Breast epithelium (tissue), 3 donors: ENCODE results near the gene RALGAPA1.

Experiments used
- CTCF ChIP-seq, 3 donors: fragments of 450-650 bp; IDR thresholded peaks; one replicate each; pipeline ENCODE4 v1.5.1; 2016 to 2017; ENCODE audit warnings: antibody characterized with exemption in 3 of 3, mild to moderate bottlenecking in 3 of 3, moderate library complexity in 3 of 3
- POLR2AphosphoS5 ChIP-seq, 3 donors: sonication (generic); formaldehyde crosslinking; IDR thresholded peaks; one replicate each; pipeline ENCODE4 v1.6.1; 2017; ENCODE audit warnings: antibody characterized with exemption in 3 of 3

- no peak for TF ChIP-seq CTCF (IDR thresholded peaks at IDR 0.05)
- TF ChIP-seq POLR2AphosphoS5 (IDR thresholded peaks at IDR 0.05): no peak
Observed at GRCh38 chr14:35715079-35715478, 94.0 kb downstream of the RALGAPA1 start.
